Amygdala (tissue), 56 donors: ENCODE data around the gene C11orf68.

Source experiments
- DNase-seq, 56 donors: peaks; one replicate each; lab custom pipeline; 2025; lab: John Stamatoyannopoulos, UW

Gene C11orf68

GRCh38 chr11:65945430-65945911, 26.6 kb upstream of the C11orf68 start, which contains the start of gene TSGA10IP:
TSGA10IP (plus strand) TSS chr11:65945480; CDS start chr11:65945676, 196 bp downstream.
- DNase-seq: no peak

DNA sequence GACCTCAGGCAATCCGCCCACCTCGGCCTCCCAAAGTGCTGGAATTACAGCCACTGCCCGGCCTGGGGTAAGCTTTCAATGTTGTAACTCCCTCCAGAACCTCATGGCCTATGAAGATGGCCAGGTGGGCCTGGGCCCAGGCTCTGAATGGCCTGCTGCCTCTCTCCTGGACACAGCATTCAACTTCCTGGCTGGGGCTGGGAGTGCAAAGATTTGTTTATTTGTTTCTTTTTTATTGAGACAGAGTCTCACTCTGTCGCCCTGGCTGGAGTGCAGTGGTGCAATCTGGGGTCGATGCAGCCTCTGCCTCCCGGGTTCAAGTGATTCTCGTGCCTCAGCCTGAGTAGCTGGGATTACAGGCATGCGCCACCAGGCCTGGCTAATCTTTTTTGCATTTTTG, 25.9 kb upstream of the C11orf68 start:
- DNase-seq: no peak

GRCh38 chr11:65944191-65944590, 25.3 kb upstream of the C11orf68 start:
- DNase-seq: no peak

- no peak for DNase-seq
Observed at GRCh38 chr11:65942531-65942930, 23.7 kb upstream of the C11orf68 start.

- DNase-seq: no peak
Observed at GRCh38 chr11:65941720-65942310, 23.0 kb upstream of the C11orf68 start.

- DNase-seq: no peak
Observed at GRCh38 chr11:65937766-65938165, 18.9 kb upstream of the C11orf68 start.

GRCh38 chr11:65934014-65934413, 15.2 kb upstream of the C11orf68 start:
- DNase-seq: no peak

- DNase-seq: no peak
Observed at GRCh38 chr11:65932558-65932919, 13.7 kb upstream of the C11orf68 start.

- no peak for DNase-seq
Observed at GRCh38 chr11:65931773-65932557, 13.1 kb upstream of the C11orf68 start.

- no peak for DNase-seq
Observed at GRCh38 chr11:65928667-65929066, 9.8 kb upstream of the C11orf68 start.

DNA sequence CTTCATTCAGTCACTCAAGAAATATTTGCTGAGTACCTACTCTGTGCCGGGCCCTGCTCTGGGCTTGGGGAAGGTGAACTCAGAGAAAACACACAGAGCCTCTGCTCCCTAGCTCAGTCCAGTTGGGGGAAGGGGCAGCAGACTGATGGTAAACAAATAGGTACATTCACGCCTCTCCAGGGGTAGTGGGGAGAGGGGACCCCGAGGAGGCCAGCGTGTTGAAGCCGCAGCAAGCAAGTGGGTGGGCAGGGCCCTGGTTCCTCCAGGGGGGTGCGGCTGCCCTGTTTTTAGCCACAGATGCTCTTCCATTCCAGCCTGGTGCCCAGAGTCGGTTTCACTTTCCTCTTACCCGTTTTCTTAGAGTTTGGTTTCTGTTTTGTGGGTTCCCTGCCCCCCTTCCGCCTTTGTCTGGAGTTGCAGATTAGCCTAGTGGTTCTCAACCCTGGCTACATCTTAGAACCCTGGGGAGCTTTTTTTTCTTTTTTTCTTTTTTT, 9.1 kb upstream of the C11orf68 start:
- DNase-seq: peak in 3 of 56 donors; percentile 4 to 39 (median 10)

DNA sequence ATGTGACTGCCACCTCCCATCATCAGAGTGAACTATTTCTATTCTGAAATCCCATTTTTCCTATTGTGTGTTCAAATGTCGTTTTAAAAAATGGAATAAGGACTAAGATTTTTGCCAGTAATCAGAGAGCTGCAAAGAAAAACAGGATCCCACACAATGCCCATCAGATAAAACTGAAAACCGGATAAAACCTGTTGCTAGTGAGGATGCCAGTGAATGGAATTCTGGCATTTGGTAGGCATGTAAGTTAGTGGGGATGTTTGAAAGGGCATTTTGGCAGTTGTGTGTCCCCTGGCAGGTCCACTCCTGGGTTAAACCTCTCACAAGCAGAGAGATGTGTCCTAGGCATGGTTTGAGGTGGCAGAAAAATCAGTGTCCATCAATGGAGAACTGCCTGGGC, 6.5 kb upstream of the C11orf68 start:
- no peak for DNase-seq

DNA sequence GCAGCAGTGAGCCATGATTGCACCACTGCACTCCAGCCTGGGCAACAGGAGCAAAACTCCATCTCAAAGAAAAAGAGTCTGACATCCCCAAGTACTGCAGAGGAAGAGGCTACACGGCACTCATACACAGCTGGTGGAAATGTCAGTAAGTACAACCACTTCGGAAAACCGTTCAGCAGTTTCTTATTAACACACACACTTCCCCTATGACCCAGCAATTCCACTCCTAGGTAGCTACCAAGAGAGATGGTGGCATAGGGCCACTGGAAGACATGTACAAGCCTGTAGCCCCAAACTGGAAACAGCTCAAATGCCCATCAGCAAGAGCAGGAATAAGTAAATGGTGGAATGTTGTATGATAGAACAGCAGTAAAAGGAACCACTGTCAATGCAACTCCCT, 3.7 kb upstream of the C11orf68 start:
- no peak for DNase-seq

- no peak for DNase-seq
Observed at GRCh38 chr11:65921876-65922275, 3.0 kb upstream of the C11orf68 start.

DNA sequence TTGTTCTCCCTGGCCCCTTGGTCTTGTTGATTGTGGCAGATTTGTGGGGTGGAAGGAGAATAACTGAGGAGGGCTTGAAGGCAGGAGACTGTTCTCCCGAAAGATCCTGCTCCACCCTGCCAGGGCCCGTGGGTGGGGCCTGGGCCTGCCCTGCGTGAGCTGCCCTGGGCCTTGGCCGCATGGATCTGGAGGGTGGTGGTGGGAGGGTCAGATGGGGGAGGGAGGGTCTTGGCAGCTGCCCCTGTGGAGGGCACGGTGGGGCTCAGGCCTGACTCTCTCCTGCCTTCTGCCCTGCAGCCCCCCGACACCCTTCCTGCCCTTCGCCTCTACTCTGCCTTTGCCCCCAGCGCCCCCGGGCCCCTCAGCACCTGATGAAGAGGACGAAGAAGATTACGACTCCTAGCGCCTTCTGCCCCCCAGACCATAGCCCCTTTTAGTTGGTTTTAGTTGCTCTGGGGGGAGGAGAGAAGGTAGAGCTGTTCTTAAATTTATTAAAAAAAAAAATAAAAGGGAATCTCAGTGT, 2.2 kb upstream of the C11orf68 start:
- DNase-seq: no peak

GRCh38 chr11:65920372-65920802, 1.5 kb upstream of the C11orf68 start:
- no peak for DNase-seq

- peak in 8 of 56 donors; percentile 12 to 66 (median 46) for DNase-seq
Observed at GRCh38 chr11:65919573-65920371, 910 bp upstream of the C11orf68 start.

DNA sequence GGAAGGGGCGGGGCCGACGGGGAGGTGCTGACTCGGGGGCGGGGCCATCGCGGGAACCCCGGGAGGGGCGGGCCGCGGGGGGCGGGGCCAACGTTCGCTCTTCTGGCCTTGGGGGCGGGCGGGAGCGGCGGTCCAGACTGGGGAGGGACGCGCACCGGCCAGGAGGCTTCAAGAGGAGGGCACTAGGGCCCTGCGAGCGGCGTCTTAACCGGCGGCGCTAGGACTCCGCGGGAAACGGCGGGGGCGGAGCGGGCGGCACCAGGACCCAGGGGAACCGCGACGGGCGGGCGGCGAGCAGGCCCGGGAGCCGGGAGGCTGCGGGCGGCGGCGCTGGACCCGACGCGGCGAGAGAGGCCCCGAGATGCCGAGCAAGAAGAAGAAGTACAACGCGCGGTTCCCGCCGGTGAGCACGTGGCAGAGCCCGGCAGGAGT, 295 bp upstream of the C11orf68 start, which contains the start of gene DRAP1:
DRAP1 (plus strand) TSS at position 286 of the 432 bp plus-strand sequence; CDS start at position 362, 76 bp downstream.
- DNase-seq: peak; percentile 71 to 100 (median 98)

- DNase-seq: no peak
Observed at GRCh38 chr11:65917434-65918210, 1.2 kb downstream of the C11orf68 start.

DNA sequence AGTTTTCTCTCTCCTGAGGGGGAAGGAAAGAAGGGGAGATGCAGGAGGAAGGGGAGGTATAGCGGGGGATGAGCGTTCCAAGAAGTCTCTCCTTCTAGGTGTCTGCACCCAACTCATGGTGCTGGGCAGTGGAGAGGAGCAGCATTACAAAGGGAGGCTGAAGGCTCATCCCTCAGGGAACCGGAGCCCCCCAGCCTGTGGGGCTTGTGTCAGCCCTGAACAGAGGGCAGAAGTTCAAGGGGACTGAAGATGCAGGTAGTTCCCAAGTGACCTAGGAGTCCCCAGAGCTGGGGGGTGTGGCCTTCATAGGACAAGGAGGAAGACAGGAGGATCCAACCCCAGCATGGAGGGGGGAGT, 1.8 kb downstream of the C11orf68 start:
- DNase-seq: no peak
